ENCODE data around the gene SLC39A11.

The SLC39A11 gene

GRCh38 chr17:72732893-72733618 is 359.4 kb downstream of the SLC39A11 start:
- no peaks in the 10 kb centered on the region for H3K4me1 Mint-ChIP-seq
- H3K4me3 Mint-ChIP-seq: no peak overlapping the region
- no peak for TF ChIP-seq CTCF (IDR thresholded peaks at IDR 0.05; ENCODE audit: unreplicated experiment in 3 of 3)
- no peak overlapping the region for H3K27ac Mint-ChIP-seq
- no peaks in the 10 kb centered on the region for H3K9me3 Mint-ChIP-seq
- no peaks in the 10 kb centered on the region for H3K36me3 Mint-ChIP-seq (ENCODE audit: low read depth)
- no peaks in the 10 kb centered on the region for H3K27me3 Mint-ChIP-seq (ENCODE audit: low read depth)

- Mint-ChIP-seq H3K4me1 (peaks cover 15% of the 10 kb centered on the region), H3K4me3 (no peak overlapping the region), H3K9me3 (no peaks in the 10 kb centered on the region), H3K36me3 (ENCODE audit: low read depth) (no peaks in the 10 kb centered on the region), H3K27me3 (ENCODE audit: low read depth) (no peaks in the 10 kb centered on the region), H3K27ac (no peak overlapping the region)
- TF ChIP-seq CTCF (IDR thresholded peaks at IDR 0.05; ENCODE audit: unreplicated experiment in 3 of 3): no peak
Measured at GRCh38 chr17:72730077-72730476, 362.4 kb downstream of the SLC39A11 start.

GRCh38 chr17:72726936-72727335 is 365.6 kb downstream of the SLC39A11 start:
- no peaks in the 10 kb centered on the region for H3K36me3 Mint-ChIP-seq (ENCODE audit: low read depth)
- no peak for TF ChIP-seq CTCF (IDR thresholded peaks at IDR 0.05; ENCODE audit: unreplicated experiment in 3 of 3)
- H3K4me3 Mint-ChIP-seq: no peak overlapping the region
- peaks cover 7% of the 10 kb centered on the region for H3K27me3 Mint-ChIP-seq (ENCODE audit: low read depth)
- peak overlapping the region; percentile 8 to 66 (median 51) for H3K27ac Mint-ChIP-seq
- H3K9me3 Mint-ChIP-seq: no peaks in the 10 kb centered on the region
- peaks cover 15% of the 10 kb centered on the region for H3K4me1 Mint-ChIP-seq

GRCh38 chr17:72725433-72726068 is 366.9 kb downstream of the SLC39A11 start:
- Mint-ChIP-seq H3K4me1 (peaks cover 15% of the 10 kb centered on the region), H3K27me3 (ENCODE audit: low read depth) (peaks cover 12% of the 10 kb centered on the region), H3K27ac (peak overlapping the region in 1 of 3 experiments; percentile 20), H3K36me3 (ENCODE audit: low read depth) (no peaks in the 10 kb centered on the region), H3K9me3 (no peaks in the 10 kb centered on the region), H3K4me3 (no peak overlapping the region)
- TF ChIP-seq CTCF (IDR thresholded peaks at IDR 0.05; ENCODE audit: unreplicated experiment in 3 of 3): peak; percentile 88 to 96 (median 93)

- TF ChIP-seq CTCF (IDR thresholded peaks at IDR 0.05; ENCODE audit: unreplicated experiment in 3 of 3): no peak
- H3K4me1 Mint-ChIP-seq: peaks cover 15% of the 10 kb centered on the region
- H3K9me3 Mint-ChIP-seq: no peaks in the 10 kb centered on the region
- no peak overlapping the region for H3K27ac Mint-ChIP-seq
- H3K36me3 Mint-ChIP-seq (ENCODE audit: low read depth): no peaks in the 10 kb centered on the region
- H3K4me3 Mint-ChIP-seq: no peak overlapping the region
- H3K27me3 Mint-ChIP-seq (ENCODE audit: low read depth): peaks cover 12% of the 10 kb centered on the region
Measured at GRCh38 chr17:72724267-72724666, 368.2 kb downstream of the SLC39A11 start.

GRCh38 chr17:72723711-72724110 is 368.8 kb downstream of the SLC39A11 start:
- Mint-ChIP-seq H3K4me3 (no peak overlapping the region), H3K27me3 (ENCODE audit: low read depth) (peaks cover 15% of the 10 kb centered on the region), H3K36me3 (ENCODE audit: low read depth) (no peaks in the 10 kb centered on the region), H3K4me1 (peaks cover 15% of the 10 kb centered on the region), H3K9me3 (no peaks in the 10 kb centered on the region), H3K27ac (no peak overlapping the region)
- TF ChIP-seq CTCF (IDR thresholded peaks at IDR 0.05; ENCODE audit: unreplicated experiment in 3 of 3): no peak
